Lower leg skin (tissue), 3 donors: ENCODE data around the gene YTHDC1.

Source experiments
- CTCF ChIP-seq, 3 donors: fragments of 450-650 bp; IDR thresholded peaks; one replicate each; pipeline ENCODE4 v1.5.1; 2016; ENCODE audit warnings: antibody characterized with exemption in 3 of 3, mild to moderate bottlenecking in 3 of 3, moderate library complexity in 2 of 3
- POLR2A ChIP-seq, 2 donors: fragments of 450-650 bp; IDR thresholded peaks; one replicate each; pipeline ENCODE4 v1.6.1; 2016 to 2017; ENCODE audit warnings: antibody characterized with exemption in 2 of 2, mild to moderate bottlenecking in 1 of 2, moderate library complexity in 1 of 2

GRCh38 chr4:68278029-68278428 is 71.9 kb downstream of the YTHDC1 start:
- TF ChIP-seq POLR2A (IDR thresholded peaks at IDR 0.05) (no peak), CTCF (IDR thresholded peaks at IDR 0.05) (no peak)
